GM19397 (cell line): Measurements from ENCODE around the gene HECW1.
"Not testable (repeated sequence)": the region's sequence is repeated elsewhere in the genome, so short reads cannot be mapped to it uniquely, and the experiment has no call there.

ENCODE experiments used
- ATAC-seq: cut with Tn5 transposase; IDR thresholded peaks from one replicate; pipeline ENCODE4 v1.9.1; 2021; ENCODE audit warnings: mild to moderate bottlenecking, moderate library complexity; ENCODE audit not compliant: unreplicated experiment

HECW1 gene

GRCh38 chr7:43111630-43112458 is 603 bp upstream of the HECW1 start:
- no peak for ATAC-seq

- no peak for ATAC-seq
These were observed 634 bp downstream of the HECW1 start for GRCh38 chr7:43112941-43113621.

- no peak for ATAC-seq
These were observed 1.4 kb downstream of the HECW1 start for GRCh38 chr7:43113622-43114457.

GRCh38 chr7:43114458-43114780 is 2.0 kb downstream of the HECW1 start:
- no peak for ATAC-seq

GRCh38 chr7:43116451-43116850 is 4.0 kb downstream of the HECW1 start:
- ATAC-seq = no peak

- no peak for ATAC-seq
These were observed 4.6 kb downstream of the HECW1 start for GRCh38 chr7:43117095-43117494.

GRCh38 chr7:43117861-43118260 is 5.4 kb downstream of the HECW1 start:
- no peak for ATAC-seq

- no peak for ATAC-seq
These were observed 5.9 kb downstream of the HECW1 start for GRCh38 chr7:43118313-43118712.

- no peak for ATAC-seq
These were observed 7.1 kb downstream of the HECW1 start for GRCh38 chr7:43119371-43120075.

GRCh38 chr7:43121973-43122372 is 9.5 kb downstream of the HECW1 start:
- no peak for ATAC-seq

- no peak for ATAC-seq
These were observed 11.0 kb downstream of the HECW1 start for GRCh38 chr7:43123457-43123856.

GRCh38 chr7:43124388-43124787 is 11.9 kb downstream of the HECW1 start:
- no peak for ATAC-seq

- no peak for ATAC-seq
These were observed 17.9 kb downstream of the HECW1 start for GRCh38 chr7:43130347-43130746.

- ATAC-seq = no peak
These were observed 22.7 kb downstream of the HECW1 start for GRCh38 chr7:43135129-43135528.

GRCh38 chr7:43136064-43136463 is 23.6 kb downstream of the HECW1 start:
- ATAC-seq = no peak

GRCh38 chr7:43137121-43137744 is 24.8 kb downstream of the HECW1 start:
- ATAC-seq = not testable (repeated sequence)

- ATAC-seq = no peak
These were observed 25.4 kb downstream of the HECW1 start for GRCh38 chr7:43137811-43138210.

GRCh38 chr7:43138710-43139109 is 26.3 kb downstream of the HECW1 start:
- no peak for ATAC-seq

- no peak for ATAC-seq
These were observed 26.7 kb downstream of the HECW1 start for GRCh38 chr7:43139137-43139536.

GRCh38 chr7:43140186-43140585 is 27.7 kb downstream of the HECW1 start:
- no peak for ATAC-seq

GRCh38 chr7:43141091-43141490 is 28.6 kb downstream of the HECW1 start:
- no peak for ATAC-seq
